HG02610 (cell line): Measurements from ENCODE around the gene KCNC1.

Experiments
- ATAC-seq: cut with Tn5 transposase; IDR thresholded peaks from one replicate; pipeline ENCODE4 v1.9.1; 2021; ENCODE audit warnings: mild to moderate bottlenecking, moderate library complexity; ENCODE audit not compliant: unreplicated experiment

Gene KCNC1

DNA sequence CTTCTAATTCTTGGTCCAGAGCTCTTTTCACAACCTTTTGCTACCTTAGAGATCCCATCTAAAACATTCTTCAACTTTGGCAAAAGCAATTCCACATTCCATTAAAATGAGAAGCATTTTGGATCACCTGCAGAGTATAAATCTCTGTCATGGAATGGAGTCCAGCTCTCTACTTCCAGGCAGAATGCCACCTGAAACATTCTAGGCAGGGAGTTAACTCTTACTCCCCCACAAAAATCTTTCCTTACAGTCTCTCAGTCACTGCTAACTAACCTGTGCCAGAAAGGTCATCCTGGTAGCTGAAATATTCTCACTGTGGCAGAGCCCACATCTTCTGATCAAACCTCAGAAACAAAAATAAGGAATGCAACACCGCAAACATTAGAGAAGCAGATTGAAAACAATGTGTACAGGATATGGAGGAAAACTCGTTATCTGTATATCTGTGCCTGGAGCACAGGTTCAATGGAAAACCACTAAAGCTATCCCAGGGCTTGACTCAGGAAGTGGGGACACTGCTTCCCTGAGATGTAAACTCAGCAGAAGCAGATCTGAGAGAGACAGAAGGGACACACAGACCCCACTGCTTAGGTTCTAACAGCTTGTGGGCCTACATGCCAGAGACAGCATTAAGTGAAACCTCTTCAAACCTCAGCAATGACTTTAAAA, 78.9 kb downstream of the KCNC1 start:
- no peak for ATAC-seq

DNA sequence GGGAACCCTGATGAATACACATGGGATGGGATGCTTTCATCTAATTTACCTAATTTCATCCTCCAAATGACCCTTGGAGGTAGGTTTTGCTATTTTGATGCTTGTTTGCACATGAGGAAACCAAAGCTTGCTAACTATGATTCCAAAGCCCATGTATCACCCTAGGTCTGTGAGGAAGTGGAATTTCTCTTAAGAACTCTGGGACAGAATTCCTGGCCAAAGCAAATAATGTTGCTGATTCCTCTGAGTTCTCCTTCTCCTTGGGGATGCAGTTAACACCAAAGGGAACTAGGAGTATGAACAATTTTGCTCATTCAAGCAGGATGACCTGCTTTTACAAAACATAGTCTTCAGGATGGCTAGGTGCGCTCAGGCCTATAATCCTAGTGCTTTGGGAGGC, 80.0 kb downstream of the KCNC1 start:
- ATAC-seq = no peak

DNA sequence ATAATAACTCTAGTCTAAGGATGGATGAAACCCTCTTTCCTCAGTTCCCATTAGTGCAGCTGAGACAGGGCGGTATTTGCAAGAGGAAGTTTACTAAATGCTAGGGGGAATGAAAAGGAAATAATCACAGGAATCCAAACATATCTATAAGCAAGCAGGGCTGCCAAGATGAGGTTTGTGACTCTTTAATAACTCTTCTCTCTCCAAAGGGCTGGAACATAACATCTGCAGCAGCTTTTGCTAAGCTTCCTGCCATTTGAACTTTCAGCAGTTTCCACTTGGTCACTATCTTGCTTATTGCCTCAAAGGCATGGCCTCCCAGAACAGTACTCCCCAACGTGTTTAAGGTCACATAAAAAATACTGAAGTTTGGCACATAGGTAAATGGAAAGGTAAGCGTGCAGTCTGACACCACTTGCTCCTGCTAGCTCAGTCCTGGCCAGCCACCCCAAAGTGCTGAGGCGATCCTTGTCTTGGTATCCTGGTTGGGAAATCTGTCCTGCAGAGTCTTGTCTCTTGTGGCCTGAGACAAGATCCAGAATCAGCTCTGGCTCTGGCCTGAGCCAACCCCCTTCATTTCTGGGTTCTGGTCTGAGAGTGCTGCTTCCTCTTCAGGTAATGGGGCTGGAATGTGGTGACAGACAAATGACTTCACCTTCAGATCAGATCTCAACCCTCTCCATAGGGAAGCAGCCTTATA, 81.8 kb downstream of the KCNC1 start:
- ATAC-seq = no peak

GRCh38 chr11:17821648-17822400, 87.2 kb downstream of the KCNC1 start:
- ATAC-seq = no peak

GRCh38 chr11:17822401-17822781, 87.8 kb downstream of the KCNC1 start:
- no peak for ATAC-seq

- ATAC-seq = no peak
Observed at GRCh38 chr11:17827006-17827405, 92.4 kb downstream of the KCNC1 start.

GRCh38 chr11:17828311-17828751, 93.8 kb downstream of the KCNC1 start:
- no peak for ATAC-seq

DNA sequence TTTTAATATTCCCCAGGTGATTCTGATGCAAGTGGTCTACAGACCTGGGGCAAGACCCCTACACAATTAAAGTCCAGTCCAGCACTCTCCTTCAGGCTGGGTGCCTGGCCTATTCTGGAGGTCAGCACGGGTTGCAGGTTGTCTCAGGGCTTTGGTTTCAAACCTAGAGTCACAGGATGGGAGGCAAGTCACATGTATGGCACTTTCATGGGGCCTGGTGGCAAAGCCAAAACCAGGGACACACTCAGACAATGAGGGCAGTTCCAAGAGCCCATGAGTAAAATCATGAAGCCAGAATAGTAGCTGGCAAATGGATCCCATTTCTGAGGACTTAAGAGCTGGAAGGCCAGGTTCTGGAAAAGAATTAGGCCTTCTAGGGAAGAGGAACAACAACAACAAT, 96.6 kb downstream of the KCNC1 start:
- no peak for ATAC-seq

DNA sequence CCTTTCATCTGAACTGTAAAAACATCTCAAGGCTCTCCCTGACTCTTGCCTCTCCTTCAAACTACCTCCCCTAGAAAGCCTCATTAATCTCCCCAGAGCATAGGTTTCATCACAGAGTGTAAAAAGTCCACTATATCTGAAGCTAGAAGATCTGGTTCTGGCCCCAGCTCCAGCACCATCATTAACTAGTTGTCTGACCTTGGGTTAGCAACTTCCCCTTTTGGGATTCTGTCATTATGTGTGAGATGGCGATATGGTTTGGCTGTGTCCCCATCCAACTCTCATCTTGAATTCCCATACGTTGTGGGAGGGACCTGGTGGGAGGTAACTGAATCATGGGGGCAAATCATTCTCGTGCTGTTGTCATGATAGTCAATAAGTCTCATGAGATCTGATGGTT, 97.3 kb downstream of the KCNC1 start:
- no peak for ATAC-seq
